HG02973 (cell line): Measurements from ENCODE around the gene MLLT3.

Experiments
- ATAC-seq: cut with Tn5 transposase; IDR thresholded peaks from one replicate; pipeline ENCODE4 v1.9.1; 2021; ENCODE audit warnings: moderate library complexity; ENCODE audit not compliant: unreplicated experiment

MLLT3 gene

GRCh38 chr9:20559231-20559890 is 62.9 kb downstream of the MLLT3 start:
- ATAC-seq, result no peak

- ATAC-seq, result no peak
Measured at GRCh38 chr9:20558566-20559016, 63.7 kb downstream of the MLLT3 start.

GRCh38 chr9:20557890-20558565 is 64.3 kb downstream of the MLLT3 start:
- no peak for ATAC-seq

GRCh38 chr9:20557285-20557684 is 65.0 kb downstream of the MLLT3 start:
- ATAC-seq, result no peak

- ATAC-seq, result no peak
Measured at GRCh38 chr9:20553558-20554149, 68.6 kb downstream of the MLLT3 start.

- no peak for ATAC-seq
Measured at GRCh38 chr9:20552874-20553557, 69.3 kb downstream of the MLLT3 start.

GRCh38 chr9:20551835-20552234 is 70.5 kb downstream of the MLLT3 start:
- ATAC-seq, result peak; percentile 76

GRCh38 chr9:20551236-20551635 is 71.1 kb downstream of the MLLT3 start:
- no peak for ATAC-seq

GRCh38 chr9:20550326-20550725 is 72.0 kb downstream of the MLLT3 start:
- ATAC-seq, result no peak

- ATAC-seq, result no peak
Measured at GRCh38 chr9:20549053-20549452, 73.2 kb downstream of the MLLT3 start.

GRCh38 chr9:20545023-20545622 is 77.2 kb downstream of the MLLT3 start:
- ATAC-seq, result no peak

GRCh38 chr9:20540169-20540863 is 82.0 kb downstream of the MLLT3 start:
- ATAC-seq, result no peak

GRCh38 chr9:20538956-20539355 is 83.3 kb downstream of the MLLT3 start:
- ATAC-seq, result no peak

- ATAC-seq, result no peak
Measured at GRCh38 chr9:20538092-20538491, 84.2 kb downstream of the MLLT3 start.

GRCh38 chr9:20537294-20537693 is 85.0 kb downstream of the MLLT3 start:
- ATAC-seq, result no peak

- no peak for ATAC-seq
Measured at GRCh38 chr9:20532584-20532983, 89.7 kb downstream of the MLLT3 start.

GRCh38 chr9:20529837-20530236 is 92.5 kb downstream of the MLLT3 start:
- no peak for ATAC-seq

- no peak for ATAC-seq
Measured at GRCh38 chr9:20528253-20528652, 94.0 kb downstream of the MLLT3 start.

GRCh38 chr9:20526500-20527319 is 95.6 kb downstream of the MLLT3 start:
- peak; percentile 83 for ATAC-seq

- ATAC-seq, result no peak
Measured at GRCh38 chr9:20524776-20525175, 97.5 kb downstream of the MLLT3 start.
